ENCODE measurements around the gene FNTB.

Gene FNTB

GRCh38 chr14:65042731-65043372 lies 56.2 kb downstream of the FNTB start:
- Mint-ChIP-seq H3K27ac (no peak overlapping the region), H3K4me1 (no peaks in the 10 kb centered on the region), H3K4me3 (no peak overlapping the region), H3K36me3 (ENCODE audit: low read depth) (peaks cover 71% of the 10 kb centered on the region), H3K9me3 (no peaks in the 10 kb centered on the region), H3K27me3 (ENCODE audit: low read depth, poor library complexity) (no peaks in the 10 kb centered on the region)
- DNase-seq: no peak
- no peak for TF ChIP-seq CTCF (IDR thresholded peaks at IDR 0.05)

DNA sequence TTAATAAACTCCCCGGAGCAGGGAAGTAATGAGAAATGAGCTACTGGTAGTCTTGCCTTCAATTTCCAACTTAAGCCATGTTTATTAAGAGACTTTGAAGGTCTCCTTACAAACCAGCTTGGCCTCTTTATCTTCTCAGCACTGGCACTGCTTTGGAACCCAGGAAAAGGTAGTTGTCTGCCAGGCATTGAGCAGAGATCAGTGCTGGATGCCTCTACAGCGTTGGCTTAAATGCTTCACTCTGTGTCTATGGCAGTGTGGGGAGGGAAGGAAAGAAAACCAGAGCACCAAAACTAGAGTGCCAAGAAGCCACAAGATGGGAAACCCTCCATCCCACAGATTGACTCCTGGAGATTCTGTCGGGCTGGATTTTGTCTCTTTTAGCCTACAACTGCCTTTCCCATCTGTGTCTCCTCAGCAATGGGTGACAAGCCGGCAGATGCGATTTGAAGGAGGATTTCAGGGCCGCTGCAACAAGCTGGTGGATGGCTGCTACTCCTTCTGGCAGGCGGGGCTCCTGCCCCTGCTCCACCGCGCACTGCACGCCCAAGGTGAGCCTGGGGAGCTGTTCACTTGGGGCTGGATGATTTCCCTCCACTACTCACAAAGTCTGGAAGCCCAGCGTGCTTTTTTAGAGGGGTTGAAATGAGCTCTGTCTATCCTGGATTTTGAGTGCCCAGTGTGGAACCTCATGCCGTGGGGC lies 57.3 kb downstream of the FNTB start:
- H3K4me1 Mint-ChIP-seq: no peaks in the 10 kb centered on the region
- no peak overlapping the region for H3K4me3 Mint-ChIP-seq
- no peak for DNase-seq
- no peaks in the 10 kb centered on the region for H3K27me3 Mint-ChIP-seq (ENCODE audit: low read depth, poor library complexity)
- no peak for TF ChIP-seq CTCF (IDR thresholded peaks at IDR 0.05)
- H3K27ac Mint-ChIP-seq: peak overlapping the region; percentile 81
- H3K9me3 Mint-ChIP-seq: no peaks in the 10 kb centered on the region
- H3K36me3 Mint-ChIP-seq (ENCODE audit: low read depth): peaks cover 65% of the 10 kb centered on the region

DNA sequence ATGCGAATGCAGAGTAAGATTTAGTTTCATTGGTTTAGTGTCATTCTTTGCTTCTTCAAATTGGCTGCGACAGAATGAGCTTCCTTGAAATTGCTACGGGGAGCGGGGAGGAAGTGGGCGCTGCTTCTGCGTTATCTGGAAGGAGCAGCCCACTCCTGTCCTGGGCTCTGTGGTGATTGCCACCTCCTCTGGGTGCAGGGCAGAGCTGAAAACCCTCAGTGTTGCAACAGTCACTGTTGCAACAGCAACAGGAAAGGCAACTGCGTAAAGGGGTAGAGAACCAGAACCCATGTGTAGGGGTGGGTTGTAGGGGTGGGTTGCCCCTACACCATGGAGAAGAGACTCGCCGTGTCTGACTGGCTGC lies 57.9 kb downstream of the FNTB start:
- Mint-ChIP-seq H3K27ac (peak overlapping the region; percentile 81), H3K27me3 (ENCODE audit: low read depth, poor library complexity) (no peaks in the 10 kb centered on the region)

DNA sequence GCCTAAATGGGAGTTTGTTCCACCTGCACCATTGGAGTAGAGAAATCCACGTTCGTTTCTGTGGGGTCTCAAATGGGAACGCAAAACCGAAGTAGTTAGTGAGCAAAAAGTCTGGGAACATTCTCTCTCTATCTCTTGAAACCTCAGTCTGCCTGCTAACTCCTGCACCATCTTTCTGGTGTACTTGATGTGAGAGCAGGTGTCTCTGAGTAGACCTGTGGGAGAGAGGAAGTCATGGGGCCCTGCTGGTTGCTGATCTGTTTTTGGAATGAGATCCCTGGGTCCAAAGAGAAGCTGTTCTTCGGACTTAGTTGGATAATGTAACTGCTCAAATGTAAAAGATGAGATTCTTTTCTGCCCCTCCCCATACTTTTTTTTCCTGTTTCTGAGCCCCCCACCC lies 58.3 kb downstream of the FNTB start:
- H3K36me3 Mint-ChIP-seq (ENCODE audit: low read depth): peaks cover 64% of the 10 kb centered on the region
- H3K4me1 Mint-ChIP-seq: no peaks in the 10 kb centered on the region
- H3K27me3 Mint-ChIP-seq (ENCODE audit: low read depth, poor library complexity): no peaks in the 10 kb centered on the region
- no peak for TF ChIP-seq CTCF (IDR thresholded peaks at IDR 0.05)
- H3K27ac Mint-ChIP-seq: no peak overlapping the region
- H3K9me3 Mint-ChIP-seq: no peaks in the 10 kb centered on the region
- DNase-seq: no peak
- no peak overlapping the region for H3K4me3 Mint-ChIP-seq

More for the DNA sequence above, 57.9 kb downstream of the FNTB start:
- no peak overlapping the region for H3K4me3 Mint-ChIP-seq
- no peaks in the 10 kb centered on the region for H3K4me1 Mint-ChIP-seq
- TF ChIP-seq CTCF (IDR thresholded peaks at IDR 0.05): no peak
- peaks cover 60% of the 10 kb centered on the region for H3K36me3 Mint-ChIP-seq (ENCODE audit: low read depth)
- no peaks in the 10 kb centered on the region for H3K9me3 Mint-ChIP-seq
- no peak for DNase-seq

GRCh38 chr14:65045709-65046108 lies 59.0 kb downstream of the FNTB start:
- no peak for DNase-seq
- no peak for TF ChIP-seq CTCF (IDR thresholded peaks at IDR 0.05)
- H3K27me3 Mint-ChIP-seq (ENCODE audit: low read depth, poor library complexity): no peaks in the 10 kb centered on the region
- H3K4me1 Mint-ChIP-seq: no peaks in the 10 kb centered on the region
- H3K4me3 Mint-ChIP-seq: no peak overlapping the region
- H3K27ac Mint-ChIP-seq: no peak overlapping the region
- H3K36me3 Mint-ChIP-seq (ENCODE audit: low read depth): peaks cover 65% of the 10 kb centered on the region
- H3K9me3 Mint-ChIP-seq: no peaks in the 10 kb centered on the region

DNA sequence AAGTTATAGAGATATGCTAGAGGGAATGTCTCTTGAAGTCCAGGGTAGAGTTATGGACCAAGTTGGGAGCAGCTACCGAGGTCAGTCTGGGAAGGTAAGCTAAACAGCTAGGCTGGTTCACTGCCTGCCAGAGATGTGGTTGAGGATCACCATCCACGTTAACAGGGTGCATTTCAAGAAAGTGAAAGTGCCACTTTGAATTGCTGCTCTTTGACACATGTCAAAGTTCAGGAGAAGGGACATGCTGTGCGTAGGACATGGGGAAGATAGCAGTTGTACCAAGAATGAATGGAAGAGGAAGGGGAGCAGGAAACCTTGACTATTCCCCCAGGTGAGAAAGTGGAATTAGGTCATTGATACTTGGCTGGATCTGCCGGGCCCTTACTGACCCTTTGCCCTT lies 66.1 kb downstream of the FNTB start:
- Mint-ChIP-seq H3K36me3 (ENCODE audit: low read depth) (peaks cover 50% of the 10 kb centered on the region), H3K27ac (no peak overlapping the region), H3K4me1 (no peaks in the 10 kb centered on the region), H3K9me3 (no peaks in the 10 kb centered on the region), H3K27me3 (ENCODE audit: low read depth, poor library complexity) (peaks cover 3% of the 10 kb centered on the region), H3K4me3 (no peak overlapping the region)
- no peak for DNase-seq
- no peak for TF ChIP-seq CTCF (IDR thresholded peaks at IDR 0.05)
